Liver (tissue), 3 donors: ENCODE data around the gene DDI1.

ENCODE experiments used
- EGR1 ChIP-seq, 2 donors: IDR thresholded peaks; 2 replicates each; pipeline ENCODE4 v1.6.1; 2016 to 2018; ENCODE audit warnings: antibody characterized with exemption in 2 of 2, low read depth in 2 of 2
- FOXA1 ChIP-seq: IDR thresholded peaks from 2 replicates; pipeline ENCODE4 v1.6.1; 2016; ENCODE audit warnings: antibody characterized with exemption
- GABPA ChIP-seq, 2 donors: IDR thresholded peaks in 1 of 2; conservative IDR thresholded peaks in 1 of 2; 2 replicates each; pipeline ENCODE4 v1.6.1; 2016; ENCODE audit warnings: antibody characterized with exemption in 2 of 2, mild to moderate bottlenecking in 1 of 2, moderate library complexity in 1 of 2
- HNF4A ChIP-seq, 2 donors: conservative IDR thresholded peaks; 2 replicates each; pipeline ENCODE4 v1.6.1; 2016; ENCODE audit warnings: antibody characterized with exemption in 2 of 2, mild to moderate bottlenecking in 2 of 2
- JUND ChIP-seq, 2 donors: IDR thresholded peaks; 2 replicates each; pipeline ENCODE4 v1.6.1; 2016; ENCODE audit warnings: antibody characterized with exemption in 2 of 2
- RAD21 ChIP-seq, 2 donors: IDR thresholded peaks; 2 replicates each; pipeline ENCODE4 v1.6.1; 2016; ENCODE audit warnings: antibody characterized with exemption in 2 of 2, mild to moderate bottlenecking in 2 of 2
- SP1 ChIP-seq: IDR thresholded peaks from 2 replicates; pipeline ENCODE4 v1.6.1; 2018; ENCODE audit warnings: antibody characterized with exemption, mild to moderate bottlenecking
- TAF1 ChIP-seq: conservative IDR thresholded peaks from 2 replicates; pipeline ENCODE4 v1.6.1; 2016; ENCODE audit warnings: antibody characterized with exemption, mild to moderate bottlenecking
- YY1 ChIP-seq: IDR thresholded peaks from 2 replicates; pipeline ENCODE4 v1.6.1; 2016; ENCODE audit warnings: antibody characterized with exemption, mild to moderate bottlenecking
- TF ChIP-seq, protein P1 (sequence below): fragments of 150-350 bp; IDR thresholded peaks from 2 replicates; pipeline ENCODE4 v1.5.1; 2017; ENCODE audit warnings: improper control_type of control experiment, low read depth, low read length; ENCODE audit not compliant: missing input control
- TF ChIP-seq, protein P2 (sequence below): IDR thresholded peaks from 2 replicates; pipeline ENCODE4 v1.6.1; 2016; ENCODE audit warnings: antibody characterized with exemption, mild to moderate bottlenecking
- TF ChIP-seq, protein P3 (sequence below): IDR thresholded peaks from 2 replicates; pipeline ENCODE4 v1.6.1; 2016; ENCODE audit warnings: antibody characterized with exemption
- TF ChIP-seq, protein P4 (sequence below): IDR thresholded peaks from 2 replicates; pipeline ENCODE4 v1.6.1; 2016; ENCODE audit warnings: antibody characterized with exemption
- TF ChIP-seq, protein P5 (sequence below): IDR thresholded peaks from 2 replicates; pipeline ENCODE4 v1.6.1; 2016; ENCODE audit warnings: antibody characterized with exemption
- donor health status: healthy.
- donor health status: healthy.

DNA sequence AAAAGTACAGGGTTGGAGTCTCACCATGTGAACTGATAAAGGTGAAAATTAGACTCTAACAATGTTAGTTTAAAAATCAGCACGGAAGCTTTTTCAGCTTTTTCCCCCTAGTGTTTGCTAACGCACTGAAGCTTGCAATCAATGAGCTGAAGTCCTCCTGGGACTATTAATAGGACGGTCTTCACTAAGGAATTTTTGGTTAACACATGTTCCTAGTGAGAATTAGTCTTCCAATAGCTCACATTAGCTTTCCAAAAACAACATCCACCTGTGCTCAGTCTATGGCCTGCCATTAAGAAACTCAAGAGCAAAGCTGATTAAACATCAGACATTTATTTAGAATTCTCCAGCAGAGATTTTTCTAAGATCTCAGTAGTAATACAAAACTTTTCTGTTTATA lies 26.7 kb upstream of the DDI1 start:
- TF ChIP-seq YY1: no peak
- TF ChIP-seq, protein P1, sequence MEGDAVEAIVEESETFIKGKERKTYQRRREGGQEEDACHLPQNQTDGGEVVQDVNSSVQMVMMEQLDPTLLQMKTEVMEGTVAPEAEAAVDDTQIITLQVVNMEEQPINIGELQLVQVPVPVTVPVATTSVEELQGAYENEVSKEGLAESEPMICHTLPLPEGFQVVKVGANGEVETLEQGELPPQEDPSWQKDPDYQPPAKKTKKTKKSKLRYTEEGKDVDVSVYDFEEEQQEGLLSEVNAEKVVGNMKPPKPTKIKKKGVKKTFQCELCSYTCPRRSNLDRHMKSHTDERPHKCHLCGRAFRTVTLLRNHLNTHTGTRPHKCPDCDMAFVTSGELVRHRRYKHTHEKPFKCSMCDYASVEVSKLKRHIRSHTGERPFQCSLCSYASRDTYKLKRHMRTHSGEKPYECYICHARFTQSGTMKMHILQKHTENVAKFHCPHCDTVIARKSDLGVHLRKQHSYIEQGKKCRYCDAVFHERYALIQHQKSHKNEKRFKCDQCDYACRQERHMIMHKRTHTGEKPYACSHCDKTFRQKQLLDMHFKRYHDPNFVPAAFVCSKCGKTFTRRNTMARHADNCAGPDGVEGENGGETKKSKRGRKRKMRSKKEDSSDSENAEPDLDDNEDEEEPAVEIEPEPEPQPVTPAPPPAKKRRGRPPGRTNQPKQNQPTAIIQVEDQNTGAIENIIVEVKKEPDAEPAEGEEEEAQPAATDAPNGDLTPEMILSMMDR: no peak
- no peak for TF ChIP-seq RAD21 (IDR thresholded peaks at IDR 0.05)
- TF ChIP-seq HNF4A (conservative IDR thresholded peaks at IDR 0.05): no peak
- no peak for TF ChIP-seq JUND (IDR thresholded peaks at IDR 0.05)
- TF ChIP-seq, protein P2, sequence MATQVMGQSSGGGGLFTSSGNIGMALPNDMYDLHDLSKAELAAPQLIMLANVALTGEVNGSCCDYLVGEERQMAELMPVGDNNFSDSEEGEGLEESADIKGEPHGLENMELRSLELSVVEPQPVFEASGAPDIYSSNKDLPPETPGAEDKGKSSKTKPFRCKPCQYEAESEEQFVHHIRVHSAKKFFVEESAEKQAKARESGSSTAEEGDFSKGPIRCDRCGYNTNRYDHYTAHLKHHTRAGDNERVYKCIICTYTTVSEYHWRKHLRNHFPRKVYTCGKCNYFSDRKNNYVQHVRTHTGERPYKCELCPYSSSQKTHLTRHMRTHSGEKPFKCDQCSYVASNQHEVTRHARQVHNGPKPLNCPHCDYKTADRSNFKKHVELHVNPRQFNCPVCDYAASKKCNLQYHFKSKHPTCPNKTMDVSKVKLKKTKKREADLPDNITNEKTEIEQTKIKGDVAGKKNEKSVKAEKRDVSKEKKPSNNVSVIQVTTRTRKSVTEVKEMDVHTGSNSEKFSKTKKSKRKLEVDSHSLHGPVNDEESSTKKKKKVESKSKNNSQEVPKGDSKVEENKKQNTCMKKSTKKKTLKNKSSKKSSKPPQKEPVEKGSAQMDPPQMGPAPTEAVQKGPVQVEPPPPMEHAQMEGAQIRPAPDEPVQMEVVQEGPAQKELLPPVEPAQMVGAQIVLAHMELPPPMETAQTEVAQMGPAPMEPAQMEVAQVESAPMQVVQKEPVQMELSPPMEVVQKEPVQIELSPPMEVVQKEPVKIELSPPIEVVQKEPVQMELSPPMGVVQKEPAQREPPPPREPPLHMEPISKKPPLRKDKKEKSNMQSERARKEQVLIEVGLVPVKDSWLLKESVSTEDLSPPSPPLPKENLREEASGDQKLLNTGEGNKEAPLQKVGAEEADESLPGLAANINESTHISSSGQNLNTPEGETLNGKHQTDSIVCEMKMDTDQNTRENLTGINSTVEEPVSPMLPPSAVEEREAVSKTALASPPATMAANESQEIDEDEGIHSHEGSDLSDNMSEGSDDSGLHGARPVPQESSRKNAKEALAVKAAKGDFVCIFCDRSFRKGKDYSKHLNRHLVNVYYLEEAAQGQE: no peak
- no peak for TF ChIP-seq FOXA1
- TF ChIP-seq, protein P3, sequence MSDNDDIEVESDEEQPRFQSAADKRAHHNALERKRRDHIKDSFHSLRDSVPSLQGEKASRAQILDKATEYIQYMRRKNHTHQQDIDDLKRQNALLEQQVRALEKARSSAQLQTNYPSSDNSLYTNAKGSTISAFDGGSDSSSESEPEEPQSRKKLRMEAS: no peak
- no peak for TF ChIP-seq TAF1
- TF ChIP-seq, protein P4, sequence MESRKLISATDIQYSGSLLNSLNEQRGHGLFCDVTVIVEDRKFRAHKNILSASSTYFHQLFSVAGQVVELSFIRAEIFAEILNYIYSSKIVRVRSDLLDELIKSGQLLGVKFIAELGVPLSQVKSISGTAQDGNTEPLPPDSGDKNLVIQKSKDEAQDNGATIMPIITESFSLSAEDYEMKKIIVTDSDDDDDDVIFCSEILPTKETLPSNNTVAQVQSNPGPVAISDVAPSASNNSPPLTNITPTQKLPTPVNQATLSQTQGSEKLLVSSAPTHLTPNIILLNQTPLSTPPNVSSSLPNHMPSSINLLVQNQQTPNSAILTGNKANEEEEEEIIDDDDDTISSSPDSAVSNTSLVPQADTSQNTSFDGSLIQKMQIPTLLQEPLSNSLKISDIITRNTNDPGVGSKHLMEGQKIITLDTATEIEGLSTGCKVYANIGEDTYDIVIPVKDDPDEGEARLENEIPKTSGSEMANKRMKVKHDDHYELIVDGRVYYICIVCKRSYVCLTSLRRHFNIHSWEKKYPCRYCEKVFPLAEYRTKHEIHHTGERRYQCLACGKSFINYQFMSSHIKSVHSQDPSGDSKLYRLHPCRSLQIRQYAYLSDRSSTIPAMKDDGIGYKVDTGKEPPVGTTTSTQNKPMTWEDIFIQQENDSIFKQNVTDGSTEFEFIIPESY: no peak
- no peak for TF ChIP-seq SP1
- TF ChIP-seq, protein P5, sequence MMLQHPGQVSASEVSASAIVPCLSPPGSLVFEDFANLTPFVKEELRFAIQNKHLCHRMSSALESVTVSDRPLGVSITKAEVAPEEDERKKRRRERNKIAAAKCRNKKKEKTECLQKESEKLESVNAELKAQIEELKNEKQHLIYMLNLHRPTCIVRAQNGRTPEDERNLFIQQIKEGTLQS: no peak
- TF ChIP-seq EGR1 (IDR thresholded peaks at IDR 0.05; ENCODE audit: low read depth in 2 of 2): no peak
- TF ChIP-seq GABPA (IDR thresholded peaks at IDR 0.05 in 1 of 2, conservative IDR thresholded peaks at IDR 0.05 in 1 of 2): no peak
